PC-3 (cell line): ENCODE results near the gene TAS2R60.

Experiments used
- CTCF ChIP-seq: fragments of 300-600 bp; sonication (generic); conservative IDR thresholded peaks from 2 replicates; pipeline ENCODE4 v1.5.1; 2017; ENCODE audit warnings: antibody characterized with exemption, low read depth, mild to moderate bottlenecking, low read length
- EZH2 ChIP-seq: fragments of 300-600 bp; sonication (generic); IDR thresholded peaks from one replicate; pipeline ENCODE4 v1.6.1; 2017; ENCODE audit warnings: antibody characterized with exemption, mild to moderate bottlenecking, low read length; ENCODE audit not compliant: unreplicated experiment
- EZH2phosphoT487 ChIP-seq: fragments of 300-600 bp; sonication (generic); IDR thresholded peaks from 2 replicates; pipeline ENCODE4 v1.6.1; 2018; ENCODE audit warnings: mild to moderate bottlenecking, antibody characterized with exemption, low read length, borderline replicate concordance

DNA sequence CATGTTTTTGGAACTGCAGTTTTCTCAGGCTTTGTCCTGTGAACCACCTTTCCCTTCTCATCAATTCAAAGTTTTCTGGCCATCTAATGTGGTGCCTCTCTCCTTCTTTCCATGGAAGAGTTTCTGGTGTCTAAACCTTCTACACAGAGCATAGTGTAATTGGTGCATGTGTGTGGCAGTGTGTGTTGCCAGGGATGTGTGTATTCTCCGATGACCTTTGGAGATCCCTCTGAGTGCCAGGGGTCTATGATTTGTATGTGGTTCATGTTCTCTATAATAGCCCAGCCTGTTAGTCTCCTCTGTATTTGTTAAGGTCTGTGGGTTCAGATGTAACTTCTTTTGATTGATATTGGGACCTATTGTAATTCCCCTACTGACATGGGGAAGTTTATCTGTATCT, 1.5 kb downstream of the TAS2R60 start:
- TF ChIP-seq CTCF, result no peak
- TF ChIP-seq EZH2, result no peak
- TF ChIP-seq EZH2phosphoT487, result no peak
